Measurements from ENCODE around the gene LIN7B. TPM values are rescaled to one million over a fixed set of nuclear protein-coding genes. Genes with fewer than 3 reads are reported as not detected.

LIN7B gene
- polyA plus RNA-seq, 1 of the 3 experiments (the other 2 are of a cell fraction): 20.8 TPM

GRCh38 chr19:49110567-49110966, 3.6 kb upstream of the LIN7B start:
- H4K20me1 ChIP-seq (ENCODE audit: insufficient read depth): peaks cover 38% of the 10 kb centered on the region
- H3F3A ChIP-seq (replicated peaks; ENCODE audit: insufficient read depth): peaks cover 64% of the 10 kb centered on the region
- no peaks in the 10 kb centered on the region for H3K9me2 ChIP-seq
- ChIA-PET CTCF (interaction anchor here (2.9 kb wide), 1 partner anchor 13 kb away, joined by 21 read pairs; no protein-coding TSS in a partner anchor), POLR2A (no interaction called here)
- peaks cover 24 to 40% of the 10 kb centered on the region in 2 experiments for H3K36me3 ChIP-seq (replicated peaks in 1 of 2; ENCODE audit: control insufficient read depth in 1 of 2, insufficient read depth in 2 of 2, low read length in 1 of 2)
- H3K27me3 ChIP-seq (ENCODE audit: insufficient read depth): no peaks in the 10 kb centered on the region
- peak overlapping the region; percentile 66 for H3K4me2 ChIP-seq
- DNase-seq: no peak
- H3K9me3 ChIP-seq: no peaks in the 10 kb centered on the region
- TF ChIP-seq RCOR1 (IDR thresholded peaks at IDR 0.05; ENCODE audit: low read length) (no peak), GATA2 (CRISPR knock-in tag; IDR thresholded peaks at IDR 0.05) (no peak), RAD21 (IDR thresholded peaks at IDR 0.05; ENCODE audit: low read length) (no peak), RFX5 (IDR thresholded peaks at IDR 0.05; ENCODE audit: low read length) (no peak), USF1 (IDR thresholded peaks at IDR 0.05; ENCODE audit: borderline replicate concordance, low read depth) (no peak), GABPA (IDR thresholded peaks at IDR 0.05; ENCODE audit: low read depth) (no peak), MXI1 (IDR thresholded peaks at IDR 0.05; ENCODE audit: low read depth, low read length) (no peak), YY1 (IDR thresholded peaks at IDR 0.05; ENCODE audit: low read depth) (no peak), SIN3A (IDR thresholded peaks at IDR 0.05; ENCODE audit: borderline replicate concordance, low read depth, low read length) (no peak), FOXJ3 (CRISPR knock-in tag; IDR thresholded peaks at IDR 0.05) (no peak), NFIC (IDR thresholded peaks at IDR 0.05; ENCODE audit: borderline replicate concordance) (no peak), POLR2AphosphoS5 (IDR thresholded peaks at IDR 0.05; ENCODE audit: low read depth, low read length) (no peak), EZH2phosphoT487 (IDR thresholded peaks at IDR 0.05; ENCODE audit: borderline replicate concordance, low read depth) (no peak), NRF1 (IDR thresholded peaks at IDR 0.05; ENCODE audit: low read depth, low read length) (no peak), RXRA (IDR thresholded peaks at IDR 0.05; ENCODE audit: borderline replicate concordance, low read depth) (no peak)
- TF ChIP-seq, protein P1, sequence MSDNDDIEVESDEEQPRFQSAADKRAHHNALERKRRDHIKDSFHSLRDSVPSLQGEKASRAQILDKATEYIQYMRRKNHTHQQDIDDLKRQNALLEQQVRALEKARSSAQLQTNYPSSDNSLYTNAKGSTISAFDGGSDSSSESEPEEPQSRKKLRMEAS (IDR thresholded peaks at IDR 0.05; ENCODE audit: low read depth): no peak
- TF ChIP-seq, protein P2, sequence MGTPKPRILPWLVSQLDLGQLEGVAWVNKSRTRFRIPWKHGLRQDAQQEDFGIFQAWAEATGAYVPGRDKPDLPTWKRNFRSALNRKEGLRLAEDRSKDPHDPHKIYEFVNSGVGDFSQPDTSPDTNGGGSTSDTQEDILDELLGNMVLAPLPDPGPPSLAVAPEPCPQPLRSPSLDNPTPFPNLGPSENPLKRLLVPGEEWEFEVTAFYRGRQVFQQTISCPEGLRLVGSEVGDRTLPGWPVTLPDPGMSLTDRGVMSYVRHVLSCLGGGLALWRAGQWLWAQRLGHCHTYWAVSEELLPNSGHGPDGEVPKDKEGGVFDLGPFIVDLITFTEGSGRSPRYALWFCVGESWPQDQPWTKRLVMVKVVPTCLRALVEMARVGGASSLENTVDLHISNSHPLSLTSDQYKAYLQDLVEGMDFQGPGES (IDR thresholded peaks at IDR 0.05; ENCODE audit: low read depth, low read length): no peak
- TF ChIP-seq, protein P3, sequence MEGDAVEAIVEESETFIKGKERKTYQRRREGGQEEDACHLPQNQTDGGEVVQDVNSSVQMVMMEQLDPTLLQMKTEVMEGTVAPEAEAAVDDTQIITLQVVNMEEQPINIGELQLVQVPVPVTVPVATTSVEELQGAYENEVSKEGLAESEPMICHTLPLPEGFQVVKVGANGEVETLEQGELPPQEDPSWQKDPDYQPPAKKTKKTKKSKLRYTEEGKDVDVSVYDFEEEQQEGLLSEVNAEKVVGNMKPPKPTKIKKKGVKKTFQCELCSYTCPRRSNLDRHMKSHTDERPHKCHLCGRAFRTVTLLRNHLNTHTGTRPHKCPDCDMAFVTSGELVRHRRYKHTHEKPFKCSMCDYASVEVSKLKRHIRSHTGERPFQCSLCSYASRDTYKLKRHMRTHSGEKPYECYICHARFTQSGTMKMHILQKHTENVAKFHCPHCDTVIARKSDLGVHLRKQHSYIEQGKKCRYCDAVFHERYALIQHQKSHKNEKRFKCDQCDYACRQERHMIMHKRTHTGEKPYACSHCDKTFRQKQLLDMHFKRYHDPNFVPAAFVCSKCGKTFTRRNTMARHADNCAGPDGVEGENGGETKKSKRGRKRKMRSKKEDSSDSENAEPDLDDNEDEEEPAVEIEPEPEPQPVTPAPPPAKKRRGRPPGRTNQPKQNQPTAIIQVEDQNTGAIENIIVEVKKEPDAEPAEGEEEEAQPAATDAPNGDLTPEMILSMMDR (IDR thresholded peaks at IDR 0.05): no peak
- TF ChIP-seq, protein P4, sequence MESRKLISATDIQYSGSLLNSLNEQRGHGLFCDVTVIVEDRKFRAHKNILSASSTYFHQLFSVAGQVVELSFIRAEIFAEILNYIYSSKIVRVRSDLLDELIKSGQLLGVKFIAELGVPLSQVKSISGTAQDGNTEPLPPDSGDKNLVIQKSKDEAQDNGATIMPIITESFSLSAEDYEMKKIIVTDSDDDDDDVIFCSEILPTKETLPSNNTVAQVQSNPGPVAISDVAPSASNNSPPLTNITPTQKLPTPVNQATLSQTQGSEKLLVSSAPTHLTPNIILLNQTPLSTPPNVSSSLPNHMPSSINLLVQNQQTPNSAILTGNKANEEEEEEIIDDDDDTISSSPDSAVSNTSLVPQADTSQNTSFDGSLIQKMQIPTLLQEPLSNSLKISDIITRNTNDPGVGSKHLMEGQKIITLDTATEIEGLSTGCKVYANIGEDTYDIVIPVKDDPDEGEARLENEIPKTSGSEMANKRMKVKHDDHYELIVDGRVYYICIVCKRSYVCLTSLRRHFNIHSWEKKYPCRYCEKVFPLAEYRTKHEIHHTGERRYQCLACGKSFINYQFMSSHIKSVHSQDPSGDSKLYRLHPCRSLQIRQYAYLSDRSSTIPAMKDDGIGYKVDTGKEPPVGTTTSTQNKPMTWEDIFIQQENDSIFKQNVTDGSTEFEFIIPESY (IDR thresholded peaks at IDR 0.05; ENCODE audit: borderline replicate concordance, low read depth): no peak
- peaks cover 14% of the 10 kb centered on the region for H3K79me2 ChIP-seq (ENCODE audit: insufficient read depth)
- H2AFZ ChIP-seq (ENCODE audit: low read depth): no peak overlapping the region
- H3K9ac ChIP-seq: no peak overlapping the region
- H3K4me1 ChIP-seq (ENCODE audit: control insufficient read depth in 1 of 2, insufficient read depth in 2 of 2, low read depth in 1 of 2, low read length in 1 of 2): peaks cover 13 to 16% of the 10 kb centered on the region in 2 experiments; a peak in 2 of 4 replicates
- H3K27ac ChIP-seq (ENCODE audit: low read depth in 2 of 2, low read length in 1 of 2): peak overlapping the region in 1 of 2 experiments; percentile 68; a peak in 2 of 4 replicates
- no peak overlapping the region for H3K4me3 ChIP-seq (ENCODE audit: low read depth in 2 of 2, low read length in 1 of 2)
- WGBS (ENCODE audit: low lambda C conversion rate): 41% methylated on average over 3 of the region's 3 CpGs
